HL-60 (cell line): ENCODE data around the gene WIF1.

Experiments used
- DNase-seq, 2 experiments: peaks; one replicate each; pipeline ENCODE4 v3.0.0-alpha.2; 2010 to 2020; ENCODE audit warnings: low read depth in 1 of 2, low spot score in 1 of 2
- H3K27ac ChIP-seq: fragments of 250-450 bp; sonication (Bioruptor Pico); replicated peaks from 2 replicates; pipeline ENCODE4 v1.5.1; 2020; ENCODE audit warnings: mild to moderate bottlenecking, moderate library complexity
- H3K27me3 ChIP-seq: fragments of 250-450 bp; sonication (Bioruptor Pico); 2 replicates; pipeline ENCODE4 v1.5.1; 2021; ENCODE audit warnings: mild to moderate bottlenecking, moderate library complexity; ENCODE audit not compliant: insufficient read depth, poor library complexity, severe bottlenecking
- H3K4me3 ChIP-seq: replicated peaks from 2 replicates; pipeline ENCODE4 v1.5.1; 2011; ENCODE audit warnings: mild to moderate bottlenecking, control low read depth, low read length; ENCODE audit not compliant: insufficient read depth
- GABPA ChIP-seq: IDR thresholded peaks from 2 replicates; pipeline ENCODE4 v1.6.1; 2012; ENCODE audit warnings: low read depth
- POLR2AphosphoS5 ChIP-seq: IDR thresholded peaks from 2 replicates; pipeline ENCODE4 v1.6.1; 2012; ENCODE audit warnings: low read depth
- SPI1 ChIP-seq: IDR thresholded peaks from 2 replicates; pipeline ENCODE4 v1.6.1; 2012; ENCODE audit warnings: low read depth, mild to moderate bottlenecking, borderline replicate concordance
- TF ChIP-seq, protein P1 (sequence below): IDR thresholded peaks from one replicate; pipeline ENCODE4 v1.5.1; 2011; ENCODE audit warnings: low read length, control low read depth, inconsistent platforms; ENCODE audit not compliant: insufficient read depth
- TF ChIP-seq, protein P2 (sequence below): IDR thresholded peaks from 2 replicates; pipeline ENCODE4 v1.6.1; 2012; ENCODE audit warnings: low read depth; ENCODE audit not compliant: insufficient replicate concordance

WIF1 gene

GRCh38 chr12:65016881-65017650, 104.0 kb downstream of the WIF1 start:
- H3K27me3 ChIP-seq, result peaks cover 3% of the 10 kb centered on the region
- no peak overlapping the region for H3K27ac ChIP-seq
- H3K4me3 ChIP-seq, result no peak overlapping the region
- TF ChIP-seq, protein P1, sequence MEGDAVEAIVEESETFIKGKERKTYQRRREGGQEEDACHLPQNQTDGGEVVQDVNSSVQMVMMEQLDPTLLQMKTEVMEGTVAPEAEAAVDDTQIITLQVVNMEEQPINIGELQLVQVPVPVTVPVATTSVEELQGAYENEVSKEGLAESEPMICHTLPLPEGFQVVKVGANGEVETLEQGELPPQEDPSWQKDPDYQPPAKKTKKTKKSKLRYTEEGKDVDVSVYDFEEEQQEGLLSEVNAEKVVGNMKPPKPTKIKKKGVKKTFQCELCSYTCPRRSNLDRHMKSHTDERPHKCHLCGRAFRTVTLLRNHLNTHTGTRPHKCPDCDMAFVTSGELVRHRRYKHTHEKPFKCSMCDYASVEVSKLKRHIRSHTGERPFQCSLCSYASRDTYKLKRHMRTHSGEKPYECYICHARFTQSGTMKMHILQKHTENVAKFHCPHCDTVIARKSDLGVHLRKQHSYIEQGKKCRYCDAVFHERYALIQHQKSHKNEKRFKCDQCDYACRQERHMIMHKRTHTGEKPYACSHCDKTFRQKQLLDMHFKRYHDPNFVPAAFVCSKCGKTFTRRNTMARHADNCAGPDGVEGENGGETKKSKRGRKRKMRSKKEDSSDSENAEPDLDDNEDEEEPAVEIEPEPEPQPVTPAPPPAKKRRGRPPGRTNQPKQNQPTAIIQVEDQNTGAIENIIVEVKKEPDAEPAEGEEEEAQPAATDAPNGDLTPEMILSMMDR, result no peak
- TF ChIP-seq, protein P2, sequence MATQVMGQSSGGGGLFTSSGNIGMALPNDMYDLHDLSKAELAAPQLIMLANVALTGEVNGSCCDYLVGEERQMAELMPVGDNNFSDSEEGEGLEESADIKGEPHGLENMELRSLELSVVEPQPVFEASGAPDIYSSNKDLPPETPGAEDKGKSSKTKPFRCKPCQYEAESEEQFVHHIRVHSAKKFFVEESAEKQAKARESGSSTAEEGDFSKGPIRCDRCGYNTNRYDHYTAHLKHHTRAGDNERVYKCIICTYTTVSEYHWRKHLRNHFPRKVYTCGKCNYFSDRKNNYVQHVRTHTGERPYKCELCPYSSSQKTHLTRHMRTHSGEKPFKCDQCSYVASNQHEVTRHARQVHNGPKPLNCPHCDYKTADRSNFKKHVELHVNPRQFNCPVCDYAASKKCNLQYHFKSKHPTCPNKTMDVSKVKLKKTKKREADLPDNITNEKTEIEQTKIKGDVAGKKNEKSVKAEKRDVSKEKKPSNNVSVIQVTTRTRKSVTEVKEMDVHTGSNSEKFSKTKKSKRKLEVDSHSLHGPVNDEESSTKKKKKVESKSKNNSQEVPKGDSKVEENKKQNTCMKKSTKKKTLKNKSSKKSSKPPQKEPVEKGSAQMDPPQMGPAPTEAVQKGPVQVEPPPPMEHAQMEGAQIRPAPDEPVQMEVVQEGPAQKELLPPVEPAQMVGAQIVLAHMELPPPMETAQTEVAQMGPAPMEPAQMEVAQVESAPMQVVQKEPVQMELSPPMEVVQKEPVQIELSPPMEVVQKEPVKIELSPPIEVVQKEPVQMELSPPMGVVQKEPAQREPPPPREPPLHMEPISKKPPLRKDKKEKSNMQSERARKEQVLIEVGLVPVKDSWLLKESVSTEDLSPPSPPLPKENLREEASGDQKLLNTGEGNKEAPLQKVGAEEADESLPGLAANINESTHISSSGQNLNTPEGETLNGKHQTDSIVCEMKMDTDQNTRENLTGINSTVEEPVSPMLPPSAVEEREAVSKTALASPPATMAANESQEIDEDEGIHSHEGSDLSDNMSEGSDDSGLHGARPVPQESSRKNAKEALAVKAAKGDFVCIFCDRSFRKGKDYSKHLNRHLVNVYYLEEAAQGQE, result no peak
- TF ChIP-seq GABPA (no peak), SPI1 (no peak), POLR2AphosphoS5 (no peak)
- no peak for DNase-seq

DNA sequence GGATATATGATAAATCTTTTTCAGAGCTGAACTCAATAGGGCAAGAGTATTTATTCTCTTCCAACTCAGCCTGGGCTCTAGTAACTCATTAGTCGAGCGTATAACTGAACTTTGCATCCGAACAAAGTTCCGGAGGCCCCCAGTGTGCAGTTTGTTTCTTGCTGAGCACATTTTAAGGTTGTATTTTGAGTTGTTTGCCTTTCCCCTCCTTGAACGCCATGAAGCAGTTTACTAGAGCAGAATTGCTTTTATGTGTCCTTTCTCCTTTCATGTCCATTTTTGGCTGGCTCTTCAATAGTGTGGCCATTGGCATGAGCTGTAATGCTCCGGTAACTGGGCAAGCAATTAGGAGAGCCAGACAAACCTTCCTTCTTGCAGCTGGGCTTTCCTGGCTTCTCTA, 105.3 kb downstream of the WIF1 start:
- H3K27me3 ChIP-seq, result peaks cover 3% of the 10 kb centered on the region
- H3K27ac ChIP-seq, result no peak overlapping the region
- DNase-seq, result no peak
- no peak overlapping the region for H3K4me3 ChIP-seq
- TF ChIP-seq, protein P1, result no peak
- no peak for TF ChIP-seq POLR2AphosphoS5
- TF ChIP-seq, protein P2, result no peak
- TF ChIP-seq GABPA, result no peak
- no peak for TF ChIP-seq SPI1

DNA sequence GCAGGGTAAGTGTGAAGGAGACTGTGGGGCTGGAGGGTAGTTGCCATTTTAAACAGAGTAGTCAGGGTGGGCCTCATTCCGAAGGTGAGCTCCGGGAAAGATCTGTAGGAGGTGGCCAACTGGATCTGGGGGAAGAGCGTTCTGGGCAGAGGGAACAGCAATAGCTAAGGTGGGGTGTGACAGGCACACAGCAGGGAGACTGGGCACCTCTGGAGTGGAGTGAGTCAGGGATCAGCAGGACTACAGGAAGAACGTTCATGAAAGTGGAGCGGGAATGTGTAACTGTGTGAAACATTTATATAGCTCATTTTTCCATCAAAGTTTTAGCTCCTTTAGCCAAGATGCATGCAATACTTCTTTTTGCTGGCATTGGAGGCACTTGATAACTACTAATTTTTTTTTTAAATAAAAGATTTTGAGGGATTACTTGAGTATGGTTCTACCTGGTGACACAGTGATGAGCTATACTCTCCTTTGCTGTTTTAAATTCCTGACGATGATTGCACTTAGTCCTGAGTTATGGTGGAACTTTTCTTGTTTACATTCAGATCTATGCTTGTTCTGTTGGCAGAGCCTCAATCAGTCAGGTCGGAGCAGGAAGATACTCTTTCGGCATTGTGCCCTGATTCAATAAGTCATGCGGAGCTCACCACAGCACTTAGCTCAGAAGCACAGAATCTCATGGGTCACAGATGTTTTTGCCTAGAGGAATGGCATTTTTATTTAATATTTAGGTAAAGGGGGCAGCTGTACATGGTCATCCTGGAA, 106.4 kb downstream of the WIF1 start:
- H3K4me3 ChIP-seq, result no peak overlapping the region
- H3K27ac ChIP-seq, result no peak overlapping the region
- DNase-seq, result no peak
- TF ChIP-seq, protein P1, result no peak
- TF ChIP-seq POLR2AphosphoS5 (no peak), SPI1 (no peak)
- H3K27me3 ChIP-seq, result peaks cover 3% of the 10 kb centered on the region
